ENCODE results near the gene OLFML1.
"Not testable (repeated sequence)": the region's sequence is repeated elsewhere in the genome, so short reads cannot be mapped to it uniquely, and the experiment has no call there.

The OLFML1 gene

GRCh38 chr11:7513234-7514098 is 28.2 kb downstream of the OLFML1 start, which contains the start of gene PPFIBP2:
Gene PPFIBP2 (plus strand): TSS chr11:7513999. CDS start chr11:7549476, 35,477 bp downstream.
- DNase-seq = peak; percentile 48

- no peak for DNase-seq
These were observed 28.8 kb downstream of the OLFML1 start for GRCh38 chr11:7514099-7514591.

- no peak for DNase-seq
These were observed 30.2 kb downstream of the OLFML1 start for GRCh38 chr11:7515447-7515886.

GRCh38 chr11:7516475-7516874 is 31.2 kb downstream of the OLFML1 start:
- DNase-seq = no peak

- DNase-seq = not testable (repeated sequence)
These were observed 32.4 kb downstream of the OLFML1 start for GRCh38 chr11:7517743-7518142.

- no peak for DNase-seq
These were observed 33.7 kb downstream of the OLFML1 start for GRCh38 chr11:7518811-7519562.

GRCh38 chr11:7520011-7520942 is 35.0 kb downstream of the OLFML1 start:
- DNase-seq = no peak

- DNase-seq = no peak
These were observed 35.7 kb downstream of the OLFML1 start for GRCh38 chr11:7520981-7521487.

GRCh38 chr11:7522121-7522520 is 36.8 kb downstream of the OLFML1 start:
- DNase-seq = no peak

GRCh38 chr11:7522546-7522945 is 37.2 kb downstream of the OLFML1 start:
- DNase-seq = no peak

GRCh38 chr11:7523416-7524210 is 38.3 kb downstream of the OLFML1 start:
- DNase-seq = no peak

GRCh38 chr11:7524462-7525235 is 39.3 kb downstream of the OLFML1 start:
- no peak for DNase-seq

- no peak for DNase-seq
These were observed 40.1 kb downstream of the OLFML1 start for GRCh38 chr11:7525424-7525823.

- DNase-seq = no peak
These were observed 41.7 kb downstream of the OLFML1 start for GRCh38 chr11:7527029-7527428.

GRCh38 chr11:7528514-7529049 is 43.3 kb downstream of the OLFML1 start:
- no peak for DNase-seq

GRCh38 chr11:7530013-7530640 is 44.8 kb downstream of the OLFML1 start:
- DNase-seq = no peak

- DNase-seq = no peak
These were observed 45.7 kb downstream of the OLFML1 start for GRCh38 chr11:7531011-7531410.

- DNase-seq = no peak
These were observed 47.3 kb downstream of the OLFML1 start for GRCh38 chr11:7532405-7533145.

All from NCI-H2227 treated with DMSO at 0.1 percent for 48 hours (cell line).